22Rv1 (cell line): Measurements from ENCODE around the gene UBE2Q1.

Source experiments
- ZFX ChIP-seq: fragments of 450-650 bp; IDR thresholded peaks from 2 replicates; pipeline ENCODE4 v1.6.1; 2017; ENCODE audit warnings: antibody characterized with exemption, borderline replicate concordance
- TF ChIP-seq, protein P1 (sequence below): fragments of 450-650 bp; IDR thresholded peaks from 2 replicates; pipeline ENCODE4 v1.5.1; 2017; ENCODE audit warnings: mild to moderate bottlenecking

GRCh38 chr1:154567386-154568156 is 9.1 kb upstream of the UBE2Q1 start, which contains the start of gene CHRNB2:
- TF ChIP-seq, protein P1, sequence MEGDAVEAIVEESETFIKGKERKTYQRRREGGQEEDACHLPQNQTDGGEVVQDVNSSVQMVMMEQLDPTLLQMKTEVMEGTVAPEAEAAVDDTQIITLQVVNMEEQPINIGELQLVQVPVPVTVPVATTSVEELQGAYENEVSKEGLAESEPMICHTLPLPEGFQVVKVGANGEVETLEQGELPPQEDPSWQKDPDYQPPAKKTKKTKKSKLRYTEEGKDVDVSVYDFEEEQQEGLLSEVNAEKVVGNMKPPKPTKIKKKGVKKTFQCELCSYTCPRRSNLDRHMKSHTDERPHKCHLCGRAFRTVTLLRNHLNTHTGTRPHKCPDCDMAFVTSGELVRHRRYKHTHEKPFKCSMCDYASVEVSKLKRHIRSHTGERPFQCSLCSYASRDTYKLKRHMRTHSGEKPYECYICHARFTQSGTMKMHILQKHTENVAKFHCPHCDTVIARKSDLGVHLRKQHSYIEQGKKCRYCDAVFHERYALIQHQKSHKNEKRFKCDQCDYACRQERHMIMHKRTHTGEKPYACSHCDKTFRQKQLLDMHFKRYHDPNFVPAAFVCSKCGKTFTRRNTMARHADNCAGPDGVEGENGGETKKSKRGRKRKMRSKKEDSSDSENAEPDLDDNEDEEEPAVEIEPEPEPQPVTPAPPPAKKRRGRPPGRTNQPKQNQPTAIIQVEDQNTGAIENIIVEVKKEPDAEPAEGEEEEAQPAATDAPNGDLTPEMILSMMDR, result peak; percentile 30; the same call in 1 of the 2 replicates
- TF ChIP-seq ZFX, result no peak
